Measurements from ENCODE around the gene KLHL33. TPM values are rescaled to one million over a fixed set of nuclear protein-coding genes. Genes with fewer than 3 reads are reported as not detected.

KLHL33 gene
- polyA plus RNA-seq, result 1 to 10 TPM in 1 of 3 donors, under 1 TPM in 2; 0.09 to 1.6 (median 0.27) TPM

- no peak within 1 kb of the TSS for H3K27ac ChIP-seq (ENCODE audit: low read depth, low read length)
- 73 to 79% (median 74%) methylated on average over 17 of the region's 17 CpGs for WGBS, 3 donors
Observed at GRCh38 chr14:20435582-20436362, at the start of gene KLHL33. TSS of gene KLHL33 (minus strand) at chr14:20436166. CDS start at chr14:20435811, 355 bp downstream.

GRCh38 chr14:20482382-20482781 lies 46.4 kb upstream of the KLHL33 start:
- H3K27ac ChIP-seq (ENCODE audit: low read depth, low read length), result no peak overlapping the region
- 84 to 91% (median 86%) methylated on average over 5 of the region's 5 CpGs for WGBS, 3 donors

GRCh38 chr14:20478894-20479293 lies 42.9 kb upstream of the KLHL33 start:
- H3K27ac ChIP-seq (ENCODE audit: low read depth, low read length), result no peak overlapping the region
- 88 to 93% (median 93%) methylated on average over 2 of the region's 2 CpGs for WGBS, 3 donors

GRCh38 chr14:20477211-20477876 lies 41.4 kb upstream of the KLHL33 start:
- H3K27ac ChIP-seq (ENCODE audit: low read depth, low read length), result no peak overlapping the region
- WGBS, 3 donors, result 12 to 38% (median 15%) methylated on average over 1 of the region's 1 CpG

GRCh38 chr14:20476776-20477175 lies 40.8 kb upstream of the KLHL33 start:
- 72 to 84% (median 73%) methylated on average over 5 of the region's 5 CpGs for WGBS, 3 donors
- H3K27ac ChIP-seq (ENCODE audit: low read depth, low read length), result no peak overlapping the region

- 52 to 91% (median 81%) methylated on average over 2 of the region's 2 CpGs for WGBS, 3 donors
Observed at GRCh38 chr14:20472536-20473169, 36.7 kb upstream of the KLHL33 start.

GRCh38 chr14:20470603-20470901 lies 34.6 kb upstream of the KLHL33 start:
- no peak overlapping the region for H3K27ac ChIP-seq (ENCODE audit: low read depth, low read length)
- WGBS, 3 donors, result 0 to 2% (median 0%) methylated on average over 2 of the region's 2 CpGs

More at GRCh38 chr14:20472536-20473169, 36.7 kb upstream of the KLHL33 start:
- H3K27ac ChIP-seq (ENCODE audit: low read depth, low read length), result no peak overlapping the region

GRCh38 chr14:20469890-20470602 lies 34.1 kb upstream of the KLHL33 start:
- 1 to 3% (median 1%) methylated on average over 12 of the region's 12 CpGs for WGBS, 3 donors
- H3K27ac ChIP-seq (ENCODE audit: low read depth, low read length), result peak overlapping the region; percentile 29

- WGBS, 3 donors, result 0% methylated on average over 40 of the region's 40 CpGs
Observed at GRCh38 chr14:20469242-20469889, 33.4 kb upstream of the KLHL33 start, which contains the start of gene PNP. TSS of gene PNP (plus strand) at chr14:20469406. CDS start at chr14:20469525, 119 bp downstream.

GRCh38 chr14:20468764-20469241 lies 32.8 kb upstream of the KLHL33 start:
- H3K27ac ChIP-seq (ENCODE audit: low read depth, low read length), result no peak overlapping the region
- WGBS, 3 donors, result 27 to 33% (median 28%) methylated on average over 16 of the region's 16 CpGs

More at GRCh38 chr14:20469242-20469889, 33.4 kb upstream of the KLHL33 start, which contains the start of gene PNP:
- H3K27ac ChIP-seq (ENCODE audit: low read depth, low read length), result peak within 1 kb of the TSS; percentile 29

GRCh38 chr14:20461225-20462141 lies 25.5 kb upstream of the KLHL33 start, which contains the start of gene PIP4P1:
TSS of gene PIP4P1 (minus strand) at chr14:20461434. CDS start at chr14:20461325, 109 bp downstream.
- H3K27ac ChIP-seq (ENCODE audit: low read depth, low read length), result peak within 1 kb of the TSS; percentile 62
- WGBS, 3 donors, result 0 to 1% (median 1%) methylated on average over 47 to 67 of the region's 67 CpGs

- 5 to 6% (median 5%) methylated on average over 24 to 32 of the region's 32 CpGs for WGBS, 3 donors
- H3K27ac ChIP-seq (ENCODE audit: low read depth, low read length), result peak overlapping the region; percentile 62
Observed at GRCh38 chr14:20460458-20461224, 24.7 kb upstream of the KLHL33 start.

- WGBS, 3 donors, result 49 to 58% (median 56%) methylated on average over 8 of the region's 8 CpGs
- H3K27ac ChIP-seq (ENCODE audit: low read depth, low read length), result no peak overlapping the region
Observed at GRCh38 chr14:20458031-20458789, 22.2 kb upstream of the KLHL33 start.

GRCh38 chr14:20456971-20457370 lies 21.0 kb upstream of the KLHL33 start:
- 49 to 81% (median 49%) methylated on average over 13 of the region's 13 CpGs for WGBS, 3 donors
- no peak overlapping the region for H3K27ac ChIP-seq (ENCODE audit: low read depth, low read length)
